Stimulated activated CD4-positive, alpha-beta T cell treated with anti-CD3 and anti-CD28 coated beads, Interleukin-1b, Interleukin-23, amount 100 ng/mL, for 48 hours (primary cell): ENCODE data around the gene MPZL2.

ENCODE experiments used
- DNase-seq: peaks from one replicate; pipeline ENCODE4 v3.0.0-alpha.2; 2020

The MPZL2 gene

GRCh38 chr11:118283037-118283636 lies 19.0 kb upstream of the MPZL2 start:
- no peak for DNase-seq

GRCh38 chr11:118282606-118283005 lies 18.5 kb upstream of the MPZL2 start:
- DNase-seq = no peak

- DNase-seq = no peak
These were observed 17.2 kb upstream of the MPZL2 start for GRCh38 chr11:118281284-118281683.

GRCh38 chr11:118277312-118277711 lies 13.2 kb upstream of the MPZL2 start:
- no peak for DNase-seq

GRCh38 chr11:118276422-118276821 lies 12.3 kb upstream of the MPZL2 start:
- DNase-seq = no peak

GRCh38 chr11:118275176-118275575 lies 11.1 kb upstream of the MPZL2 start:
- no peak for DNase-seq

GRCh38 chr11:118274186-118274585 lies 10.1 kb upstream of the MPZL2 start:
- no peak for DNase-seq

- no peak for DNase-seq
These were observed 7.9 kb upstream of the MPZL2 start for GRCh38 chr11:118272001-118272400.

- no peak for DNase-seq
These were observed 3.4 kb upstream of the MPZL2 start for GRCh38 chr11:118267486-118267885.

- no peak for DNase-seq
These were observed 1.9 kb upstream of the MPZL2 start for GRCh38 chr11:118265954-118266353.

GRCh38 chr11:118264569-118265465 lies 720 bp upstream of the MPZL2 start:
- DNase-seq = no peak

GRCh38 chr11:118263112-118263511 lies 985 bp downstream of the MPZL2 start:
- DNase-seq = no peak

GRCh38 chr11:118260353-118260752 lies 3.7 kb downstream of the MPZL2 start:
- DNase-seq = no peak

- no peak for DNase-seq
These were observed 5.0 kb downstream of the MPZL2 start for GRCh38 chr11:118259138-118259537.

GRCh38 chr11:118258410-118258809 lies 5.7 kb downstream of the MPZL2 start:
- DNase-seq = no peak

- DNase-seq = no peak
These were observed 11.4 kb downstream of the MPZL2 start for GRCh38 chr11:118252688-118253087.

- peak; percentile 85 for DNase-seq
These were observed 12.0 kb downstream of the MPZL2 start, which contains the start of gene MPZL3 for GRCh38 chr11:118251858-118252652. Gene MPZL3 (minus strand): TSS chr11:118252365. CDS start chr11:118252294, 71 bp downstream.

- no peak for DNase-seq
These were observed 17.1 kb downstream of the MPZL2 start for GRCh38 chr11:118247041-118247440.

GRCh38 chr11:118245936-118246562 lies 18.0 kb downstream of the MPZL2 start:
- no peak for DNase-seq

GRCh38 chr11:118243993-118244762 lies 19.9 kb downstream of the MPZL2 start:
- no peak for DNase-seq

- no peak for DNase-seq
These were observed 20.9 kb downstream of the MPZL2 start for GRCh38 chr11:118243161-118243560.

- DNase-seq = no peak
These were observed 22.4 kb downstream of the MPZL2 start for GRCh38 chr11:118241764-118242098.
